G401 (cell line): ENCODE results near the gene FCN3. TPM values are rescaled to one million over a fixed set of nuclear protein-coding genes. Genes with fewer than 3 reads are reported as not detected.

Experiments used
- DNase-seq: peaks from one replicate; pipeline ENCODE4 v3.0.0-alpha.2; 2015; ENCODE audit warnings: low spot score
- in situ Hi-C: cut with HindIII; loops from 2 replicates; pipeline ENCODE4 v1.10.0; 2016; ENCODE audit warnings: low sequenced_read_pairs, mixed read lengths
- total RNA-seq: library from RNA; depleted of rRNA; stranded (reverse); fragments of >200 nt; shearing (Covaris generic); gene quantifications from 2 replicates; pipeline ENCODE4 v1.2.3, GENCODE V29; 2014; rRNA removed

The FCN3 gene
- total RNA-seq, 1 experiment from 2014 or later, result not detected

DNA sequence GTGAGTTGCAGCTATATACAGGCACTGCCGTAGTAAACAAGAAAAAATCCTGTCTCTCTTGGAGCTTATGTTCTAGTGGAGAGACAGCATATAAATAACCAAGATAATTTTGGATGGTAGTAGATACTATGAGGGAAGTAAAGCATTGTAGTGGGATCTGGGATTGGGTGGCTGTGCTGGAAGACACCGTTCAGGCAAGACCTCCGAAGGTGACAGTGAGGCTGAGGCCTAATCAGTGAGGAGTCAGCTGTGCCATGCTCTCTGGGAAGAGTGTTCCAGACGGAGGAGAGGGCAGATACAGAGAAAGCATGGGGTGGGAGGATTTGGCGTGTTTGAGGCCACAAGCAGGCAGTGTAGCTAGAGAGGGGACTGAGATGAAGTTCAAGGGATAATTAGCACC lies 46.7 kb downstream of the FCN3 start:
- in situ Hi-C loops, result no loop called here

DNA sequence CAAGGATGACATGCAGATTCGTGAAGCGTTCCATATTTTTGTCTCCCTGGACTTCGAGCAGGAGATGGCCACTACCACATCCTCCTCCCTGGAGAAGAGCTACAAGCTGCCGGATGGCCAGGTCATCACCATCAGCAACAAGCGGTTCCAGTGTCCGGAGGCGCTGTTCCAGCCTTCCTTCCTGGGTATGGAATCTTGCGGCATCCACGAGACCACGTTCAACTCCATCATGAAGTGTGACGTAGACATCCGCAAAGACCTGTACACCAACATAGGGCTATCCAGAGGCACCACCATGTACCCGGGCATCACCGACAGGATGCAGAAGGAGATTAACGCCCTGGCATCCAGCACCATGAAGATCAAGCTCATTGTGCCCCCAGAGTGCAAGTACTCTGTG lies 49.3 kb downstream of the FCN3 start:
- in situ Hi-C loops, result no loop called here
- no peak for DNase-seq

More for the DNA sequence above, 46.7 kb downstream of the FCN3 start:
- no peak for DNase-seq

DNA sequence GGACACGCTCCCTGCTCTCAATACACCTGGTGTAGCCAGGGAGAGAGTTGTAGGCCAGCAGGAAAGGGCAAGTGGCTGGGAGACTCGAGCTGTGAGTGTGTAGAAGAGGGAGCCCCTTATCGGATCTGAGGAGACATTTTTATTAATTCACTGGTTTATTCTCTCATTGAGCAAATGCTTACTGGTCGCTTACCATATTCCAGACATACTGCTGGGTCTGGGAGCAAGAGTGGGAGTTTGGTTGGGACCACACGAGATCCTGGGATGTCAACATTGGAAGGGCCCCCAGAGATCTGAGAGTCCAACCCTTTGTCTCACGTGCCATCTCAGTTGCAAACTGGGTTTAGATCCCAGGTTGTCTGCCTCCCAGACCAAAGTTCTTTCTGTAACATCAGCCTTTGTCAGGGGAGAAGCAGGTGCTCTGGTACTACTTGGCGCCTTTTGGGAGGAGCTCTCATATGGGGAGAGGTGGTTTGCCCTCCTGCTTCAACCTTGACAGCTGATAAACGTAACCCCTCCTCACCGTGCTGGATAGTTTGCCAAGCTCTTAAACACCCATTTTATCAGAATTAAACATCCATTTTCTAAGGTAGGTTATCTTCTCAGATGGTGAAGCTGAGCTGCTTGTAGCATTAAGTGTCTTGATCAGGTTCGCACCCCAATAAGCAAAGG lies 51.9 kb downstream of the FCN3 start:
- no peak for DNase-seq
- in situ Hi-C loops, result no loop called here

DNA sequence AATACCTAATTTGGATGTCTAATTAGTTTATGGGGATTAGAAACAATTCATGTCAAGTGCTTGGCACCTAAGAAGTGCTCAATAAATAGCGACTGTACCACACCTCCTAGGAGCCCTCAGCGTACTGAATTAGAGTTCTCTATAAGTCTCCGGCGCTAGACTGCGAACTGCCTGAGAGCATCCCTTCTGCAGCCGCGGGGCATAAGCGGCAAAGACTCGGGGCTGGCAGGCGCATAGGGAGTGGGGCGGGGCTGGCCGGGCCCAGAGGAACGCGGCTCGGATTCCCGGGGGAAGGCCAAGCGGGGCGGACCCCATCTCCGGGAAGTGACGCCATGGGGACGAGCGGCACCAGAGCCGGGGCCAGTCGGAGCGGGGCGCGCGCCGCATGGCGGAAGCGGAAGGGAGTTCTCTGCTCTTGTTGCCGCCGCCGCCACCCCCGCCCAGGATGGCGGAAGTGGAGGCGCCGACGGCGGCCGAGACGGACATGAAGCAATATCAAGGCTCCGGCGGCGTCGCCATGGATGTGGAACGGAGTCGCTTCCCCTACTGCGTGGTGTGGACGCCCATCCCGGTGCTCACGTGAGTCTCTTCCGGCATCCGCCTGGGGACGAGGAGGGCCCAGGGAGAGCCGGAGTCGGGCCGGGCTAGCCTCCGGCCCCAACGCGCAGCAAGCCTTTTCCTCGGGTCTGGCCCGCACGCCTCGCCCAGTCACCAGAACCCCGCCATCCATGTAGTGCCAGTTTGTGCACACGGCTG lies 52.6 kb downstream of the FCN3 start, which contains the start of gene TMEM222:
Gene TMEM222 (plus strand): TSS at position 351 of the 756 bp plus-strand sequence. CDS start 35 bp downstream, at position 386.
- peak; percentile 96 for DNase-seq
- in situ Hi-C loops, result no loop called here

Other genes starting within 250 kb of the FCN3 start
- gene SLC9A1, start 219.7 kb downstream of the FCN3 start, total RNA-seq, result 1.4 and 4.2 TPM in 2 replicates
- gene WDTC1, start 140.2 kb downstream of the FCN3 start, total RNA-seq, result 13.2 and 15.8 TPM in 2 replicates
- gene TMEM222, start 52.7 kb downstream of the FCN3 start, total RNA-seq, result 38.2 and 49.1 TPM in 2 replicates
- 38.2 and 44.0 TPM in 2 replicates for gene SYTL1, start 32.8 kb downstream of the FCN3 start, total RNA-seq
- gene MAP3K6, start 7.9 kb downstream of the FCN3 start, total RNA-seq, result 10.0 and 17.3 TPM in 2 replicates
- not detected in 2 replicates for gene CD164L2, start 8.5 kb upstream of the FCN3 start, total RNA-seq
- 2.4 and 6.9 TPM in 2 replicates for gene GPR3, start 17.8 kb upstream of the FCN3 start, total RNA-seq
- 10.4 and 14.2 TPM in 2 replicates for gene WASF2, start 115.3 kb upstream of the FCN3 start, total RNA-seq
- gene AHDC1, start 229.3 kb upstream of the FCN3 start, total RNA-seq, result 6.5 and 8.1 TPM in 2 replicates